Panc1 (cell line): Measurements from ENCODE around the gene RCL1.

Experiments
- CTCF ChIP-seq: fragments of 450-650 bp; IDR thresholded peaks from 2 replicates; pipeline ENCODE4 v1.5.1; 2017; ENCODE audit warnings: mild to moderate bottlenecking
- POLR2AphosphoS5 ChIP-seq: IDR thresholded peaks from 2 replicates; pipeline ENCODE4 v1.6.1; 2012; ENCODE audit warnings: mild to moderate bottlenecking, low read depth, low read length, moderate library complexity
- TCF7L2 ChIP-seq: IDR thresholded peaks from 2 replicates; pipeline ENCODE4 v1.6.1; 2011; ENCODE audit warnings: mild to moderate bottlenecking, low read depth, low read length, inconsistent platforms

- no peak for TF ChIP-seq CTCF
- TF ChIP-seq POLR2AphosphoS5: no peak
- no peak for TF ChIP-seq TCF7L2
These were observed 11.2 kb downstream of the RCL1 start for GRCh38 chr9:4803670-4804530.
